HEK293 (cell line): ENCODE data around the gene CNOT6L.

ENCODE experiments used
- CTCF ChIA-PET: fragments of 350-600 bp; formaldehyde crosslinking; extraction: SDS; loops from one replicate; lab custom pipeline; 2021; ENCODE audit warnings: antibody characterized with exemption; lab: Yijun Ruan, JAX
- POLR2A ChIA-PET: fragments of 300-600 bp; formaldehyde crosslinking; extraction: SDS; loops from one replicate; lab custom pipeline; 2020; ENCODE audit warnings: antibody characterized with exemption, inconsistent platforms; lab: Yijun Ruan, JAX
- H3K27ac ChIP-seq: fragments of 200-500 bp; sonication (Bioruptor generic); 2 replicates; pipeline ENCODE4 v1.5.1; 2014; ENCODE audit warnings: low read depth, low read length, control low read depth, inconsistent platforms; ENCODE audit errors: extremely low read depth
- H3K36me3 ChIP-seq, 2 experiments: fragments of 200-500 bp in 1 of 2; sonication (Bioruptor generic) in 1 of 2; 1 replicate in 1 of 2; 2 replicates in 1 of 2; pipeline ENCODE4 v1.5.1; 2014 to 2017; ENCODE audit warnings: inconsistent platforms in 2 of 2, low read length in 2 of 2; ENCODE audit not compliant: control insufficient read depth in 2 of 2, insufficient read depth in 1 of 2
- H3K4me1 ChIP-seq: fragments of 200-500 bp; sonication (Bioruptor generic); 2 replicates; pipeline ENCODE4 v1.5.1; 2014; ENCODE audit warnings: mild to moderate bottlenecking, low read length, inconsistent platforms; ENCODE audit not compliant: control insufficient read depth, insufficient read depth
- H3K4me3 ChIP-seq: 2 replicates; pipeline ENCODE4 v1.5.1; 2011; ENCODE audit warnings: low read depth, mild to moderate bottlenecking, control low read depth, low read length, moderate library complexity
- H3K9me3 ChIP-seq: fragments of 200-500 bp; sonication (Bioruptor generic); 2 replicates; pipeline ENCODE4 v1.5.1; 2014; ENCODE audit warnings: low read depth, low read length, inconsistent platforms; ENCODE audit not compliant: control insufficient read depth, insufficient read depth
- KLF10 ChIP-seq: fragments of 450-650 bp; IDR thresholded peaks from 2 replicates; pipeline ENCODE4 v1.5.1; 2018; ENCODE audit warnings: missing biosample characterization, mild to moderate bottlenecking, missing genetic modification characterization
- SP3 ChIP-seq: fragments of 450-650 bp; formaldehyde crosslinking; IDR thresholded peaks from 2 replicates; pipeline ENCODE4 v1.5.1; 2016; ENCODE audit warnings: missing biosample characterization, missing genetic modification characterization
- YY1 ChIP-seq: fragments of 450-650 bp; formaldehyde crosslinking; IDR thresholded peaks from 2 replicates; pipeline ENCODE4 v1.5.1; 2018; ENCODE audit warnings: missing biosample characterization, missing genetic modification characterization
- ZBTB10 ChIP-seq: fragments of 450-650 bp; formaldehyde crosslinking; IDR thresholded peaks from 2 replicates; pipeline ENCODE4 v1.5.1; 2016; ENCODE audit warnings: missing biosample characterization, missing genetic modification characterization
- ZNF148 ChIP-seq: fragments of 450-650 bp; formaldehyde crosslinking; IDR thresholded peaks from 2 replicates; pipeline ENCODE4 v1.5.0; 2017; ENCODE audit warnings: missing biosample characterization, missing genetic modification characterization, borderline replicate concordance
- ZNF157 ChIP-seq: fragments of 450-650 bp; formaldehyde crosslinking; IDR thresholded peaks from 2 replicates; pipeline ENCODE4 v1.5.1; 2016; ENCODE audit warnings: missing biosample characterization, missing genetic modification characterization
- ZNF19 ChIP-seq: fragments of 450-650 bp; formaldehyde crosslinking; IDR thresholded peaks from 2 replicates; pipeline ENCODE4; 2016; ENCODE audit warnings: missing biosample characterization, missing genetic modification characterization, low read depth
- ZNF221 ChIP-seq: fragments of 450-650 bp; formaldehyde crosslinking; IDR thresholded peaks from 2 replicates; pipeline ENCODE4 v1.5.1; 2017; ENCODE audit warnings: missing biosample characterization, missing genetic modification characterization, borderline replicate concordance
- ZNF24 ChIP-seq: fragments of 450-650 bp; formaldehyde crosslinking; IDR thresholded peaks from 2 replicates; pipeline ENCODE4 v1.5.1; 2016; ENCODE audit warnings: missing biosample characterization, missing genetic modification characterization
- ZNF292 ChIP-seq: fragments of 450-650 bp; formaldehyde crosslinking; IDR thresholded peaks from 2 replicates; pipeline ENCODE4 v1.5.1; 2016; ENCODE audit warnings: low read depth, missing biosample characterization, missing genetic modification characterization, borderline replicate concordance
- ZNF394 ChIP-seq: fragments of 450-650 bp; formaldehyde crosslinking; IDR thresholded peaks from 2 replicates; pipeline ENCODE4 v1.5.1; 2016; ENCODE audit warnings: missing biosample characterization, missing genetic modification characterization, mild to moderate bottlenecking, moderate library complexity, borderline replicate concordance
- ZNF404 ChIP-seq: fragments of 450-650 bp; formaldehyde crosslinking; IDR thresholded peaks from 2 replicates; pipeline ENCODE4 v1.5.1; 2017; ENCODE audit warnings: missing biosample characterization, missing genetic modification characterization
- ZNF423 ChIP-seq: fragments of 450-650 bp; formaldehyde crosslinking; IDR thresholded peaks from 2 replicates; pipeline ENCODE4 v1.5.1; 2016; ENCODE audit warnings: missing biosample characterization, missing genetic modification characterization
- ZNF560 ChIP-seq: fragments of 450-650 bp; formaldehyde crosslinking; IDR thresholded peaks from 2 replicates; pipeline ENCODE4 v1.5.1; 2017; ENCODE audit warnings: missing biosample characterization, missing genetic modification characterization, borderline replicate concordance
- ZNF664 ChIP-seq: fragments of 450-650 bp; formaldehyde crosslinking; IDR thresholded peaks from 2 replicates; pipeline ENCODE4 v1.5.1; 2016; ENCODE audit warnings: missing biosample characterization, missing genetic modification characterization
- TF ChIP-seq, protein P1 (sequence below): fragments of 450-650 bp; formaldehyde crosslinking; IDR thresholded peaks from 2 replicates; pipeline ENCODE4 v1.5.1; 2017; ENCODE audit warnings: missing biosample characterization, missing genetic modification characterization
- TF ChIP-seq, protein P2 (sequence below): fragments of 450-650 bp; formaldehyde crosslinking; IDR thresholded peaks from 2 replicates; pipeline ENCODE4 v1.5.1; 2016; ENCODE audit warnings: missing biosample characterization, missing genetic modification characterization
- TF ChIP-seq, protein P3 (sequence below): fragments of 450-650 bp; formaldehyde crosslinking; IDR thresholded peaks from 2 replicates; pipeline ENCODE4 v1.5.1; 2016; ENCODE audit warnings: missing biosample characterization, missing genetic modification characterization

Gene CNOT6L

DNA sequence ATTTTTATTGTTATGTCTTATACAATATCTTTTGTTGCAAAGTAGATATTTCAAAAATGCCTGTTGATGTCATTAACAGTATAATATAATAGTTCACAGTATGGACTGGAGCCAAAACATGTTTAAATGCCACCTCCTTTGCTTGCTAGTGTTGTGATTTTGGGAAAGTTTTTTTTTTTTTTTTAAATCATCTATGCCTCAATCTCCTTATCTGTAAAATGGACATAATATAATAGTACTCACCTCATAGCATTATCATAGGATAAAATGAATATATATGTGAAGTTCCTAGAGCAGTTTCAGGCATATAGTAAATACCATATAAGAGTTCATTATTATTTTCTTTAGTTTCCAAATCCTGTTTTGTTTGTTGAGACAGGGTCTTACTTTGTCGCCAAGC lies 25.2 kb upstream of the CNOT6L start (continued):
- no peak for TF ChIP-seq ZNF292 (tag by site-specific recombination)
- TF ChIP-seq, all 188 proteins: peak for 0

DNA sequence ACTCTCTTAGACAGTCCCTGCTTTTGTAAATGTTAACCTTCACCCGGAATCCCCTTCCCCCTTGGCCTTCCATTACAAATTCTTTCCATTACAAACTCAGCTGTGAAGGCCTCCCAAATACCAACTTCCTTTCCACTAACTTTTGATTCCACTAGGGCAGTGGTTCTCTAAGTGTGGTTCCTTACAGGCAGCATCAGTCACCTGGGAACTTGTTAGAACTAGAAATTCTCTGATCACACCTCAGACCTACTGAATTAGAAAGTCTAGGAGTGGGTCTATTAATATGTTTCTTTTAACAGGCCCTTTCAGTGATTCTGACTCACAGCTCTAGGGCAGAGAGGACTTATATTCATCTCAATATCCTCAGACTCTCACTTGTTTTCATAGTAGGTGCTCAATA lies 24.5 kb upstream of the CNOT6L start:
- H3K4me3 ChIP-seq, result no peak overlapping the region
- CTCF ChIA-PET, result no interaction called here
- POLR2A ChIA-PET, result no interaction called here

GRCh38 chr4:77834403-77834802 lies 15.2 kb upstream of the CNOT6L start:
- Histone ChIP-seq H3K36me3 (no peaks in the 10 kb centered on the region), H3K4me3 (no peak overlapping the region), H3K9me3 (no peaks in the 10 kb centered on the region), H3K27ac (no peak overlapping the region), H3K4me1 (no peaks in the 10 kb centered on the region)
- ChIA-PET CTCF (no interaction called here), POLR2A (no interaction called here)
- TF ChIP-seq SP3 (tag by site-specific recombination), result no peak
- TF ChIP-seq, protein P1, sequence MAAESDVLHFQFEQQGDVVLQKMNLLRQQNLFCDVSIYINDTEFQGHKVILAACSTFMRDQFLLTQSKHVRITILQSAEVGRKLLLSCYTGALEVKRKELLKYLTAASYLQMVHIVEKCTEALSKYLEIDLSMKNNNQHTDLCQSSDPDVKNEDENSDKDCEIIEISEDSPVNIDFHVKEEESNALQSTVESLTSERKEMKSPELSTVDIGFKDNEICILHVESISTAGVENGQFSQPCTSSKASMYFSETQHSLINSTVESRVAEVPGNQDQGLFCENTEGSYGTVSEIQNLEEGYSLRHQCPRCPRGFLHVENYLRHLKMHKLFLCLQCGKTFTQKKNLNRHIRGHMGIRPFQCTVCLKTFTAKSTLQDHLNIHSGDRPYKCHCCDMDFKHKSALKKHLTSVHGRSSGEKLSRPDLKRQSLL (tag by site-specific recombination), result no peak
- TF ChIP-seq ZNF19 (tag by site-specific recombination), result no peak
- no peak for TF ChIP-seq KLF10 (tag by site-specific recombination)
- TF ChIP-seq ZNF221 (tag by site-specific recombination), result no peak
- TF ChIP-seq YY1 (tag by site-specific recombination), result no peak
- TF ChIP-seq, protein P2, sequence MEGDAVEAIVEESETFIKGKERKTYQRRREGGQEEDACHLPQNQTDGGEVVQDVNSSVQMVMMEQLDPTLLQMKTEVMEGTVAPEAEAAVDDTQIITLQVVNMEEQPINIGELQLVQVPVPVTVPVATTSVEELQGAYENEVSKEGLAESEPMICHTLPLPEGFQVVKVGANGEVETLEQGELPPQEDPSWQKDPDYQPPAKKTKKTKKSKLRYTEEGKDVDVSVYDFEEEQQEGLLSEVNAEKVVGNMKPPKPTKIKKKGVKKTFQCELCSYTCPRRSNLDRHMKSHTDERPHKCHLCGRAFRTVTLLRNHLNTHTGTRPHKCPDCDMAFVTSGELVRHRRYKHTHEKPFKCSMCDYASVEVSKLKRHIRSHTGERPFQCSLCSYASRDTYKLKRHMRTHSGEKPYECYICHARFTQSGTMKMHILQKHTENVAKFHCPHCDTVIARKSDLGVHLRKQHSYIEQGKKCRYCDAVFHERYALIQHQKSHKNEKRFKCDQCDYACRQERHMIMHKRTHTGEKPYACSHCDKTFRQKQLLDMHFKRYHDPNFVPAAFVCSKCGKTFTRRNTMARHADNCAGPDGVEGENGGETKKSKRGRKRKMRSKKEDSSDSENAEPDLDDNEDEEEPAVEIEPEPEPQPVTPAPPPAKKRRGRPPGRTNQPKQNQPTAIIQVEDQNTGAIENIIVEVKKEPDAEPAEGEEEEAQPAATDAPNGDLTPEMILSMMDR (tag by site-specific recombination), result no peak
- no peak for TF ChIP-seq ZNF24 (tag by site-specific recombination)
- TF ChIP-seq ZNF664, result no peak
- no peak for TF ChIP-seq ZNF157 (tag by site-specific recombination)
- TF ChIP-seq ZNF148 (tag by site-specific recombination), result no peak
- TF ChIP-seq ZNF423 (tag by site-specific recombination), result no peak
- TF ChIP-seq, all 188 proteins: peak for 0

More for the DNA sequence above, 24.5 kb upstream of the CNOT6L start:
- H3K36me3 ChIP-seq, result no peaks in the 10 kb centered on the region
- H3K9me3 ChIP-seq, result no peaks in the 10 kb centered on the region
- H3K27ac ChIP-seq, result no peak overlapping the region
- H3K4me1 ChIP-seq, result no peaks in the 10 kb centered on the region
- TF ChIP-seq ZNF560 (tag by site-specific recombination), result no peak
- no peak for TF ChIP-seq ZNF394 (tag by site-specific recombination)
- TF ChIP-seq, protein P3, sequence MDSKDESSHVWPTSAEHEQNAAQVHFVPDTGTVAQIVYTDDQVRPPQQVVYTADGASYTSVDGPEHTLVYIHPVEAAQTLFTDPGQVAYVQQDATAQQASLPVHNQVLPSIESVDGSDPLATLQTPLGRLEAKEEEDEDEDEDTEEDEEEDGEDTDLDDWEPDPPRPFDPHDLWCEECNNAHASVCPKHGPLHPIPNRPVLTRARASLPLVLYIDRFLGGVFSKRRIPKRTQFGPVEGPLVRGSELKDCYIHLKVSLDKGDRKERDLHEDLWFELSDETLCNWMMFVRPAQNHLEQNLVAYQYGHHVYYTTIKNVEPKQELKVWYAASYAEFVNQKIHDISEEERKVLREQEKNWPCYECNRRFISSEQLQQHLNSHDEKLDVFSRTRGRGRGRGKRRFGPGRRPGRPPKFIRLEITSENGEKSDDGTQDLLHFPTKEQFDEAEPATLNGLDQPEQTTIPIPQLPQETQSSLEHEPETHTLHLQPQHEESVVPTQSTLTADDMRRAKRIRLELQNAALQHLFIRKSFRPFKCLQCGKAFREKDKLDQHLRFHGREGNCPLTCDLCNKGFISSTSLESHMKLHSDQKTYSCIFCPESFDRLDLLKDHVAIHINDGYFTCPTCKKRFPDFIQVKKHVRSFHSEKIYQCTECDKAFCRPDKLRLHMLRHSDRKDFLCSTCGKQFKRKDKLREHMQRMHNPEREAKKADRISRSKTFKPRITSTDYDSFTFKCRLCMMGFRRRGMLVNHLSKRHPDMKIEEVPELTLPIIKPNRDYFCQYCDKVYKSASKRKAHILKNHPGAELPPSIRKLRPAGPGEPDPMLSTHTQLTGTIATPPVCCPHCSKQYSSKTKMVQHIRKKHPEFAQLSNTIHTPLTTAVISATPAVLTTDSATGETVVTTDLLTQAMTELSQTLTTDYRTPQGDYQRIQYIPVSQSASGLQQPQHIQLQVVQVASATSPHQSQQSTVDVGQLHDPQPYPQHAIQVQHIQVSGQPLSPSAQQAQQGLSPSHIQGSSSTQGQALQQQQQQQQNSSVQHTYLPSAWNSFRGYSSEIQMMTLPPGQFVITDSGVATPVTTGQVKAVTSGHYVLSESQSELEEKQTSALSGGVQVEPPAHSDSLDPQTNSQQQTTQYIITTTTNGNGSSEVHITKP (tag by site-specific recombination), result no peak
- no peak for TF ChIP-seq ZBTB10 (tag by site-specific recombination)
- TF ChIP-seq ZNF404 (tag by site-specific recombination), result no peak
